Stomach (tissue), 4 donors: ENCODE data around the gene SORCS2.

ENCODE experiments used
- EP300 ChIP-seq: sonication (generic); formaldehyde crosslinking; IDR thresholded peaks from one replicate; pipeline ENCODE4 v1.6.1; 2017; ENCODE audit warnings: antibody characterized with exemption
- POLR2A ChIP-seq, 4 donors: fragments of 450-650 bp; IDR thresholded peaks; one replicate each; pipeline ENCODE4 v1.6.1; 2016; ENCODE audit warnings: antibody characterized with exemption in 4 of 4, control low read depth in 2 of 4, mild to moderate bottlenecking in 1 of 4, moderate library complexity in 1 of 4
- POLR2AphosphoS5 ChIP-seq, 3 donors: sonication (generic); formaldehyde crosslinking; IDR thresholded peaks; one replicate each; pipeline ENCODE4 v1.6.1; 2016; ENCODE audit warnings: antibody characterized with exemption in 3 of 3
- TF ChIP-seq, protein P1 (sequence below), 7 experiments: fragments of 450-650 bp in 4 of 7; fragments of 200-600 bp in 3 of 7; sonication (generic) in 3 of 7; IDR thresholded peaks; one replicate each; pipeline ENCODE4 v1.5.1; 2016 to 2019; ENCODE audit warnings: antibody characterized with exemption in 7 of 7, control low read depth in 2 of 7, mild to moderate bottlenecking in 1 of 7

DNA sequence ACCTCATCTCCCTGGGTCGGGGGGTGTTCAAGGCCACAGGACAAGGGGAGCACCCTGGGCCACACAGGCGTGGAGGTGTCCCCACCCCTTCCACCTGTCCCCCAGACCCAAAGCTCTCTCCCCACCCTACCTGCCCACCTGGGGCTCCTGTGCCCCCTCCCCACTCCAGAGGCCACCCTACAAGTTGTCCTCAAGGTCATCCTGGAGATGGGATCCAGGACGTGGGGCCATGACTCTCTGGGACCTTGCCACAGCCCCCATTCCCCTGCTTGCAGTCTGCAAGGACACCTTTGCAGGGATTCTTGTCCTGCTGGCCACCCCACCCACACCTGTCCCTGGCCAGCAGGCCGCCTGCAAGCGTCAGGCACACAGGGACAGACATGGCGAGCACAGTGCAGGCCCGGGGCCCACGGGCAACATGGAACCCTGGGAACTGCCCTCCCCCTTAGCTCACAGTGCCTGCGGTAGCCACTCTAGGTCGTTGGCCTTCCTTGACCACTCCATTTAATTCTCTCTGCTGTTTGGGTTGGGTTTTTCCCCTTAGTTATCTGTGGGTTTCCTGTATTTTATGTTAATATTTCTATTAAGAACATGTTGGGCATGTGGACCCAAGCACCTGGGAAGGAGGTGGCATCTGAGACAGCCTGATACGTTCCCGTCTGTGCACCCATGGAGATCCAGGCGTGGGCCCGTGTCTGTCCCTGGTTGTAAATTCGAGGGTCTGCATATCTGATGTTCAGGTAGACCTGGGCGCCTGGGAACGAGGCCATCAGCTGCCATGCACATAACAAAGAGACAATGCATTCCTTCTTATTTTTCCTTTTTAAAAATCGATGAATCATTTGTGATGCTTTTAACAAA, 549.8 kb downstream of the SORCS2 start:
- no peak for TF ChIP-seq POLR2A (IDR thresholded peaks at IDR 0.05)
- TF ChIP-seq, protein P1, sequence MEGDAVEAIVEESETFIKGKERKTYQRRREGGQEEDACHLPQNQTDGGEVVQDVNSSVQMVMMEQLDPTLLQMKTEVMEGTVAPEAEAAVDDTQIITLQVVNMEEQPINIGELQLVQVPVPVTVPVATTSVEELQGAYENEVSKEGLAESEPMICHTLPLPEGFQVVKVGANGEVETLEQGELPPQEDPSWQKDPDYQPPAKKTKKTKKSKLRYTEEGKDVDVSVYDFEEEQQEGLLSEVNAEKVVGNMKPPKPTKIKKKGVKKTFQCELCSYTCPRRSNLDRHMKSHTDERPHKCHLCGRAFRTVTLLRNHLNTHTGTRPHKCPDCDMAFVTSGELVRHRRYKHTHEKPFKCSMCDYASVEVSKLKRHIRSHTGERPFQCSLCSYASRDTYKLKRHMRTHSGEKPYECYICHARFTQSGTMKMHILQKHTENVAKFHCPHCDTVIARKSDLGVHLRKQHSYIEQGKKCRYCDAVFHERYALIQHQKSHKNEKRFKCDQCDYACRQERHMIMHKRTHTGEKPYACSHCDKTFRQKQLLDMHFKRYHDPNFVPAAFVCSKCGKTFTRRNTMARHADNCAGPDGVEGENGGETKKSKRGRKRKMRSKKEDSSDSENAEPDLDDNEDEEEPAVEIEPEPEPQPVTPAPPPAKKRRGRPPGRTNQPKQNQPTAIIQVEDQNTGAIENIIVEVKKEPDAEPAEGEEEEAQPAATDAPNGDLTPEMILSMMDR (IDR thresholded peaks at IDR 0.05), result no peak
- no peak for TF ChIP-seq POLR2AphosphoS5 (IDR thresholded peaks at IDR 0.05)
- TF ChIP-seq EP300, result no peak
